ENCODE measurements around the gene FBLN2.

Gene FBLN2

DNA sequence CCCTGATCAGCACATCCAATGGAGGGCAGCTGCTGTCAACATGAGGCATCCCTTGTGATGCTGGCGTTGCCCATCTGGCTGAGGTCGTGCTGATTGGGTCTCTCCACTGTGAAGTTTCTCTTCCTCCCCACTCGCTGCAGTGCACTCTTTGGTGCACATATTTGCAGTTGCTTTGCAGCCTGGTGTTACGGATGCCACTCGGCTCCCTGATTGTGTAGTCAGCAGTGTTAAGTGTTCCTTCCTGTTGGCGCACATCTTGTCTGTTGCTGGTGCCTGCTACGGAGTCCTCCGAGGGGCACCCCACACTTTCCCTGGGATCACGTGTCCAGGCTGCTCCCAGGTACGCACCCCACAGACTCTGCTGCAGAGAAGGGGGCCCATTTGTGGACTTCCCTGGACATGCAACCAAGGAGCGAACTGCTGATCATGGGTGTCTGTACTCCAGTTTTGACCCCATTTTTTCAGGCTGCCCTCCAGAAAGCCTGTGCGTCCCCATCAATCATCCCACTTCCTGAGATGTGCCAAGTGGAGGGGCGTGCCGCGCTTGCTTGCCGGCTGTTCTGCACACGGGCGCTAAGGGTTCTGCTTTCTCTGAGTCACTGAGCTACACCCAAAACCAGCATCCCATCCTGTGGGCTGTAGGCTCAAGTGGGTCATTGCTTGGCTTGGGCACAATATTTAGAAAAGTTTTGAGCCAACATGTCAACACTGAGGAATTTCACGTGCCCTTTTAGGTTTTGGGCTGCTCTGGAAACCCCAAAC is 98.6 kb downstream of the FBLN2 start:
- no peaks in the 10 kb centered on the region for H3K79me2 ChIP-seq (ENCODE audit: insufficient read depth, low read length)
- no peaks in the 10 kb centered on the region for H3K9me3 ChIP-seq (ENCODE audit: insufficient read depth, low read length, severe bottlenecking)
- 0 out of 2 replicates have a peak, but pooled peaks cover 2% of the 10 kb centered on the region for H4K20me1 ChIP-seq (ENCODE audit: insufficient read depth, low read length)
- H3K4me2 ChIP-seq (ENCODE audit: insufficient read depth, low read length): no peak overlapping the region
- ATAC-seq (ENCODE audit: insufficient read depth, low read depth): no peak
- no peak overlapping the region; the same call in 1 of the 2 replicates for H3K9ac ChIP-seq (ENCODE audit: low read depth, low read length)
- peak; percentile 32 for DNase-seq
- H3K4me3 ChIP-seq (ENCODE audit: low read depth in 1 of 2, low read length in 2 of 2): no peak overlapping the region
- no peaks in the 10 kb centered on the region for H3K36me3 ChIP-seq (ENCODE audit: insufficient read depth, low read length)
- no peak overlapping the region for H2AFZ ChIP-seq (ENCODE audit: low read depth, low read length)
- H3K27me3 ChIP-seq (ENCODE audit: insufficient read depth, low read length, poor library complexity): peaks cover 9% of the 10 kb centered on the region
- H3K27ac ChIP-seq (ENCODE audit: low read length): no peak overlapping the region
- TF ChIP-seq EZH2 (IDR thresholded peaks at IDR 0.05; ENCODE audit: borderline replicate concordance, low read depth, low read length, severe bottlenecking): no peak
- TF ChIP-seq, protein P1, sequence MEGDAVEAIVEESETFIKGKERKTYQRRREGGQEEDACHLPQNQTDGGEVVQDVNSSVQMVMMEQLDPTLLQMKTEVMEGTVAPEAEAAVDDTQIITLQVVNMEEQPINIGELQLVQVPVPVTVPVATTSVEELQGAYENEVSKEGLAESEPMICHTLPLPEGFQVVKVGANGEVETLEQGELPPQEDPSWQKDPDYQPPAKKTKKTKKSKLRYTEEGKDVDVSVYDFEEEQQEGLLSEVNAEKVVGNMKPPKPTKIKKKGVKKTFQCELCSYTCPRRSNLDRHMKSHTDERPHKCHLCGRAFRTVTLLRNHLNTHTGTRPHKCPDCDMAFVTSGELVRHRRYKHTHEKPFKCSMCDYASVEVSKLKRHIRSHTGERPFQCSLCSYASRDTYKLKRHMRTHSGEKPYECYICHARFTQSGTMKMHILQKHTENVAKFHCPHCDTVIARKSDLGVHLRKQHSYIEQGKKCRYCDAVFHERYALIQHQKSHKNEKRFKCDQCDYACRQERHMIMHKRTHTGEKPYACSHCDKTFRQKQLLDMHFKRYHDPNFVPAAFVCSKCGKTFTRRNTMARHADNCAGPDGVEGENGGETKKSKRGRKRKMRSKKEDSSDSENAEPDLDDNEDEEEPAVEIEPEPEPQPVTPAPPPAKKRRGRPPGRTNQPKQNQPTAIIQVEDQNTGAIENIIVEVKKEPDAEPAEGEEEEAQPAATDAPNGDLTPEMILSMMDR (IDR thresholded peaks at IDR 0.05; ENCODE audit: borderline replicate concordance, extremely low read depth, low read length, poor library complexity, severe bottlenecking): no peak
- peaks cover 9% of the 10 kb centered on the region for H3K4me1 ChIP-seq (ENCODE audit: insufficient read depth, low read length)

DNA sequence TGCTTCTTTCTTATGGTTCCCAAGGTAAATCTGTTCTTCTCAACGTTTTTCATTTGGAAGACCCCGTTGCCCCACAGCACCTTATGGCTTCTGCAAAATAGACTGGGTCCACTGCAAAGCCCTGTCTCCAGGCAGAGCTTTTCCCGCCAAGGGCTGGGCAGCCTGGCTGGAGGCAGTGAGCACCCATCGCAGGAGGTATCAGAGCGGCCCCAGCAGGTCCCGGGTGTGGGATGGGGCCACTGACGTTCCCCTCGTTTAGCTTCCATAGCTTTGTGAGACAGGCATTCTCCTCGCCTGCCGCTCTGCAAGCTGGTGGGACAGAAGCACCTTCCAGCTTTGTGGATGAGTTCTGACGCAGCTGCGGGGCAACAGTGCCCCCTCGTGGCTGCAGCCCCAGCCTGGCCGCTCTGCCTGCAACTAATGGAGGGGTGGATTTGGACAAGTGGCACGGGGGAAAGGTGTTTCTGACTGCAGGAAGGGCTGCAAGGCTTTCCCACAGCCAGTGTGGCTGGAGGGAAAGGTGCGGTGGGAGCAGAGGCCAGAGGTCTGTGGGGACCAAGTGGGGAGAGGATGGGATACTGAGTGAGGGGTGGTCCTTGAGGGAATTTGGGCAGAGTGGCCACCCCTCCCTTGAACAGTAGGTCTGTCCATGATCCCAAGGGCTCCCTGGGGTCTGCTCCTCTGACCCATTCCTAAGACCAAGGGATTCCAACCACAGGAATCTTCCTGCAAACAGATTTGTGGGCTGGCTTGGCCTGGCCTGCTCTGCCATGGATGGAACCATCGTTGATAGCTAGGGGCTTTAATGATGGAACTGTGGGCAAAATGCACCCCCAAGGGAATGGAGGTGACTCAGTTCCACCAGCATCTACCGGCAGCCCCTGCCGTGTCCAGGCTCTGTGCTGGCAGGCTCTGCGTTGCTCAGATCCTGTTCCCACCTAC is 99.4 kb downstream of the FBLN2 start:
- H3K9ac ChIP-seq (ENCODE audit: low read depth, low read length): no peak overlapping the region
- H3K9me3 ChIP-seq (ENCODE audit: insufficient read depth, low read length, severe bottlenecking): no peaks in the 10 kb centered on the region
- H3K36me3 ChIP-seq (ENCODE audit: insufficient read depth, low read length): no peaks in the 10 kb centered on the region
- peaks cover 9% of the 10 kb centered on the region for H3K27me3 ChIP-seq (ENCODE audit: insufficient read depth, low read length, poor library complexity)
- no peak overlapping the region for H2AFZ ChIP-seq (ENCODE audit: low read depth, low read length)
- H3K79me2 ChIP-seq (ENCODE audit: insufficient read depth, low read length): no peaks in the 10 kb centered on the region
- 0 out of 2 replicates have a peak, but pooled peaks cover 2% of the 10 kb centered on the region for H4K20me1 ChIP-seq (ENCODE audit: insufficient read depth, low read length)
- no peak overlapping the region for H3K27ac ChIP-seq (ENCODE audit: low read length)
- TF ChIP-seq, protein P1 (IDR thresholded peaks at IDR 0.05; ENCODE audit: borderline replicate concordance, extremely low read depth, low read length, poor library complexity, severe bottlenecking): peak; percentile 100
- no peak for TF ChIP-seq EZH2 (IDR thresholded peaks at IDR 0.05; ENCODE audit: borderline replicate concordance, low read depth, low read length, severe bottlenecking)
- DNase-seq (peak; percentile 85), ATAC-seq (ENCODE audit: insufficient read depth, low read depth) (peak; percentile 81)
- H3K4me3 ChIP-seq (ENCODE audit: low read depth in 1 of 2, low read length in 2 of 2): no peak overlapping the region
- peaks cover 9% of the 10 kb centered on the region for H3K4me1 ChIP-seq (ENCODE audit: insufficient read depth, low read length)
- no peak overlapping the region for H3K4me2 ChIP-seq (ENCODE audit: insufficient read depth, low read length)

DNA sequence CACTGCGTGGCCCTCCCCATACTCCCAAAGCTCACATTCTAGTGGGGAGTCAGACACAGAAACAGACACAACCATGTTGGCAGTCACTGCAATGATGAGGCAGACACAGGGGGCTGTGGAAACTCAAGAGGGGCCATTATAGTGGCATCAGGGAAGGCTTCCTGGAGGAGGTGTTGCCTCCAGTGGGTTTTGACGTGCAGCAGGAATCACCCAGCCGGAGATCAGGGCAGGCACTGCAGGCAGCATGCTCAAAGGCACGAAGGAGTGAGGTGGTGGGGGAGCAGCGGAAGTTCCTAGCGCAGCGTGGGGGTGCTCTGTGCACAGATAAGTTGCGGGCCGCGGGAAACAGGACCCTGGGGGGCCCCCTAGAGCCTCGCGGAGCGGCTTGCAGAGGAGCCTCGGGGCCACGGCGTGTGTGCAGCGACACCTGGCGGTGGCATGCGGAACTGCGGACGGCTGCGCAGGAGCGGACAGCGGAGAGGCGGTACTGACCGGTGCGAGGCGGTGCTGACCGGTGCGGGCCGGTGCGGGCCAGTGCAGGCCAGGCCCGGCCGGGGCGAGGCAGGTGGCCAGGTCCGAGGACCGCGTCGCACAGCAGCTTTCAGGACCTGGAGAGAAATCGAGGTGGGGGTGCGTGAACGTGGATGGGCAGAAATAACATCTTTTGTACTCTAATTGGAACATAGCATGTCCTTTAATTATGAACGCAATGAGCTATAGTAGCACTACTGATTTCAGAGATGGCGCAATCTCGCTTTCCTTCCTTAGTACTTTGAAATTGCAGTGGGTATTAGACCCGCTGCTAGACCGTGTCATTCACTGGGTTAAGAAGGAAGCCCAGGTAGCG is 101.5 kb downstream of the FBLN2 start:
- H3K9ac ChIP-seq (ENCODE audit: low read depth, low read length): no peak overlapping the region
- H4K20me1 ChIP-seq (ENCODE audit: insufficient read depth, low read length): 0 out of 2 replicates have a peak, but pooled peaks cover 2% of the 10 kb centered on the region
- TF ChIP-seq EZH2 (IDR thresholded peaks at IDR 0.05; ENCODE audit: borderline replicate concordance, low read depth, low read length, severe bottlenecking): no peak
- TF ChIP-seq, protein P1 (IDR thresholded peaks at IDR 0.05; ENCODE audit: borderline replicate concordance, extremely low read depth, low read length, poor library complexity, severe bottlenecking): peak; percentile 98
- H3K79me2 ChIP-seq (ENCODE audit: insufficient read depth, low read length): no peaks in the 10 kb centered on the region
- no peak overlapping the region for H3K4me3 ChIP-seq (ENCODE audit: low read depth in 1 of 2, low read length in 2 of 2)
- peaks cover 16% of the 10 kb centered on the region for H3K4me1 ChIP-seq (ENCODE audit: insufficient read depth, low read length)
- peak overlapping the region; percentile 41; the same call in 1 of the 2 replicates for H3K4me2 ChIP-seq (ENCODE audit: insufficient read depth, low read length)
- no peaks in the 10 kb centered on the region for H3K9me3 ChIP-seq (ENCODE audit: insufficient read depth, low read length, severe bottlenecking)
- ATAC-seq (ENCODE audit: insufficient read depth, low read depth): peak; percentile 79
- no peak overlapping the region for H3K27ac ChIP-seq (ENCODE audit: low read length)
- DNase-seq: peak; percentile 84
- peaks cover 9% of the 10 kb centered on the region for H3K27me3 ChIP-seq (ENCODE audit: insufficient read depth, low read length, poor library complexity)
- no peak overlapping the region for H2AFZ ChIP-seq (ENCODE audit: low read depth, low read length)
- H3K36me3 ChIP-seq (ENCODE audit: insufficient read depth, low read length): no peaks in the 10 kb centered on the region
